ENCODE data around the gene COL12A1.

Gene COL12A1

GRCh38 chr6:75236630-75237029 lies 30.8 kb upstream of the COL12A1 start:
- no peak for DNase-seq (ENCODE audit: low read depth)
- H3K4me3 ChIP-seq (ENCODE audit: low read depth, low read length), result no peak overlapping the region
- TF ChIP-seq CTCF (conservative IDR thresholded peaks at IDR 0.05; ENCODE audit: low read depth, low read length), result no peak

- no peak for DNase-seq (ENCODE audit: low read depth)
- H3K4me3 ChIP-seq (ENCODE audit: low read depth, low read length), result no peak overlapping the region
- TF ChIP-seq CTCF (conservative IDR thresholded peaks at IDR 0.05; ENCODE audit: low read depth, low read length), result no peak
These were observed 29.4 kb upstream of the COL12A1 start for GRCh38 chr6:75235271-75235670.

- no peak overlapping the region for H3K4me3 ChIP-seq (ENCODE audit: low read depth, low read length)
- TF ChIP-seq CTCF (conservative IDR thresholded peaks at IDR 0.05; ENCODE audit: low read depth, low read length), result no peak
- no peak for DNase-seq (ENCODE audit: low read depth)
These were observed 28.4 kb upstream of the COL12A1 start for GRCh38 chr6:75234126-75234865.

- H3K4me3 ChIP-seq (ENCODE audit: low read depth, low read length), result no peak overlapping the region
- no peak for TF ChIP-seq CTCF (conservative IDR thresholded peaks at IDR 0.05; ENCODE audit: low read depth, low read length)
- no peak for DNase-seq (ENCODE audit: low read depth)
These were observed 27.3 kb upstream of the COL12A1 start for GRCh38 chr6:75233092-75233615.

- TF ChIP-seq CTCF (conservative IDR thresholded peaks at IDR 0.05; ENCODE audit: low read depth, low read length), result peak; percentile 88
- peak; percentile 82 for DNase-seq (ENCODE audit: low read depth)
These were observed 24.9 kb upstream of the COL12A1 start for GRCh38 chr6:75230484-75231325.

GRCh38 chr6:75224303-75224926 lies 18.6 kb upstream of the COL12A1 start:
- no peak overlapping the region for H3K4me3 ChIP-seq (ENCODE audit: low read depth, low read length)
- no peak for TF ChIP-seq CTCF (conservative IDR thresholded peaks at IDR 0.05; ENCODE audit: low read depth, low read length)
- DNase-seq (ENCODE audit: low read depth), result no peak

More at GRCh38 chr6:75230484-75231325, 24.9 kb upstream of the COL12A1 start:
- no peak overlapping the region for H3K4me3 ChIP-seq (ENCODE audit: low read depth, low read length)
